NCI-H1105 (cell line): ENCODE data around the gene PRKCZ.

ENCODE experiments used
- DNase-seq: peaks from one replicate; lab custom pipeline; 2025; lab: John Stamatoyannopoulos, UW

PRKCZ gene

DNA sequence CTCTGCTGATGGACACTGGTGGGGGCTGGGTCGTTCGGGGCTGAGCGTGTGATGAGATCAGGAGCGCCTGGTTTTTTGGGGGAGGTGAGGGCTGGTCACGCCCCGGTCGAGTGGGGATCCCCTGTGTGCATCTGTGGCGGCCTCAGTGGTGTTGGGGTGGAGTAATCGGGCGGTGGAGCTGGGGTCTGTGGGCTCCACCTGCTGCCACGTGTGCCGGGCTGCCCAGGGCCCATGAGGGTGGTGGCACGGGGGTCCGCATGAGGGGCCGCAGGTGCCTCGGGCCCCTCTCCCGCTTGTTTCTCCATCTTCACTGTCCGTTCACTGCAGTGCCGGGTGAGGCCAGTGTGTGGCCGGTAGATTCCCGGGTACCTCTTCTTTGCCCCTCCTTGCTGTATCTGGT lies 17.2 kb downstream of the PRKCZ start:
- DNase-seq, result no peak

DNA sequence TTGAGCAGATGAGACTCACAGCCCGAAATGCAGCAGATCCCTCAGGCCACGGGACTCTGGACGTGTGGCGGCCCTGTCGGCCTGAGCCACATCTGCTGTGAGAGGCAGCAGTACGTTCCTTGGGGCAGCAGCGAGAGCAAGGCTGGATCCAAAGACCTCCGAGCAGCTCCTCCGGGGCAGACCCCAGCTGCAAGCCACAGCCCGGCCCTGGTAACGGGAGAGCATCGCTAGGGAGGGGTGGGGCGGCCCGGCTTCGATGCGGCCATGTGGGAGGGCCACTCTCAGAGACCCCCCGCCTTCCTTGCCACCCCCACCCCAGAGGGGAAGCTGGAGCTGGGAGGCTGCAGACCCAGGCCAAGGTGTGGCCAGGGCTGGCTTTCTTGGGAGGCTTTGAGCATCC lies 17.8 kb downstream of the PRKCZ start:
- DNase-seq, result no peak

DNA sequence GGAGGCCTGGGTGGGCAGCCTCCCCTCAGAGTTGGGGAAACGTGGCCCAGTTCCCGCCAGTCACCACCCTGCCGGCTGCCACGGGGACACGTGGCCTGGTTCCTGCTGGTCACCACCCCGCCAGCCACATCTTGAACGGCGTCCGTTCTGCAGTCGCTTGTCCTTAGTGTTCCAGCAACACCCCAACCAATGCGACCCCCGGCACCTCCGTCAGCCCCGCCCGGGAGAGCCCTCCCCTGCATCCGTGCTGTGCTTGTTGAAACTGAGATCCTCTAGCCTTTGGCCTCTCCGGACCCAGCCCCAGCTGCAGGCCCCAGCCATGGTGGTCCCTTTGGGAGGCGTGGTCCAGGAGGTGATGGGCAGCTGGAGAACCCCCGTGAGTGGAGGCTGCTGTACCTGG lies 18.7 kb downstream of the PRKCZ start:
- DNase-seq, result no peak

DNA sequence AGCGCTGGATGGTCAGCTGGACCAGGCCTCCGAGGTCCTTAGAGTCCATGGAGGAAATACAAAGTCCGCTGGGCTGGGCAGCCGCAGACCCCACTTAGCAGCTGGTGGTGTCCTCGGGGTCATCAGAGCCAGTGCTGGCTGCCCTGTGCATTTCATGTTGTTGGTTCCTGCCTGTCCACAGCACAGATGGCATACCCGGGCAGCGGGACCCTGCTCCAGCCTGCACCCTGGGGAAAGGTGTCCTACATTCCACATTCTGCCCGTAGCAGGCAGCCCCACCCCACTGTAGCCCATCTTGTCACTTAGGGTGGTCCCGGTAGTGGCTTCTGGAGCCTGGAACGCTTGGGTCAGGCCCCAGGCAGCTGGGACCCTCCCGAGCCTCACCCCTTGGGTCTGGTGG lies 19.8 kb downstream of the PRKCZ start:
- no peak for DNase-seq

GRCh38 chr1:2070800-2071530 lies 20.8 kb downstream of the PRKCZ start:
- no peak for DNase-seq

GRCh38 chr1:2072109-2072806 lies 22.0 kb downstream of the PRKCZ start:
- DNase-seq, result no peak

GRCh38 chr1:2072891-2073290 lies 22.7 kb downstream of the PRKCZ start:
- DNase-seq, result no peak

DNA sequence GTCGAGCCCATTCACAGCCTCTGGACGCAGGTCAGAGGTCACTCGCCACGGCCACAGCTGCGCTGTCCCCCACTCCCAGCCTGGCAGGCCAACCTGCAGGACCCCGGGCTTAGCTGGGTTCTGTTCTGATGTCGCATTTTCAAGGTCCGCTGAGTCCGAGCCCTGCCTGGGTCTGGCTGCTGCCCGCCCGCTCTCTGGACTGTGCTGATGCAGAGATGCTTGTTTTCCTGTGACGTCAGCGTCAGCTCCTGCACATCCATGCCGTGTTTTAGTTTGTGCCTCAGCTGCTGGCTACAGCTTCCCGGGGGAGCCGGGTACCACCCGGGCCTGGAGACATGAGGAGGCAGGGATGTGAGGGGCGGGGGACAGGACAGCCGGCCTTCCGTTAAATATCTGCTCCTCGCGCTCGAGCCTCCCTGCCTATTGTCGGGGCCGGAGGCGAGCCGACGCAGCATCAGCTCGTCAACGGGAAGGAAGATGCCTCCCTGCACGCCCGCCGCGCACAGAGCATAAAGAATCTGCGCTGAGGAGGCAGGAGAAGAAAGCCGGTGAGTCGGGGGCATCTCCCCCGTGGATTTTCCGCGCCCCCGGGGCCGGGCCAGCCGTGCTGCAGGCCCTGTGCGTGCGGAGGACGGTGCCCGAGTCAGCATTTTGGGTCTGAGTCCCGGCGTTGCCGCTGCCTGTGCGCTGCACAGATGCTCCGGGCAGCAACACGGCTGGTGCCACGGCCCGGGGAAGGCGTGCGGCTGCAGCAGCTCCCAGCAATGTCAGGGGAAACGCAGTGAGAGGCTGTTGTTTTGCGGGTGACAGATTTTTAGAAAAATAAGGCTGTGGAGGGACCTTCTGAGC lies 23.4 kb downstream of the PRKCZ start:
- no peak for DNase-seq

GRCh38 chr1:2074396-2074795 lies 24.2 kb downstream of the PRKCZ start:
- no peak for DNase-seq

DNA sequence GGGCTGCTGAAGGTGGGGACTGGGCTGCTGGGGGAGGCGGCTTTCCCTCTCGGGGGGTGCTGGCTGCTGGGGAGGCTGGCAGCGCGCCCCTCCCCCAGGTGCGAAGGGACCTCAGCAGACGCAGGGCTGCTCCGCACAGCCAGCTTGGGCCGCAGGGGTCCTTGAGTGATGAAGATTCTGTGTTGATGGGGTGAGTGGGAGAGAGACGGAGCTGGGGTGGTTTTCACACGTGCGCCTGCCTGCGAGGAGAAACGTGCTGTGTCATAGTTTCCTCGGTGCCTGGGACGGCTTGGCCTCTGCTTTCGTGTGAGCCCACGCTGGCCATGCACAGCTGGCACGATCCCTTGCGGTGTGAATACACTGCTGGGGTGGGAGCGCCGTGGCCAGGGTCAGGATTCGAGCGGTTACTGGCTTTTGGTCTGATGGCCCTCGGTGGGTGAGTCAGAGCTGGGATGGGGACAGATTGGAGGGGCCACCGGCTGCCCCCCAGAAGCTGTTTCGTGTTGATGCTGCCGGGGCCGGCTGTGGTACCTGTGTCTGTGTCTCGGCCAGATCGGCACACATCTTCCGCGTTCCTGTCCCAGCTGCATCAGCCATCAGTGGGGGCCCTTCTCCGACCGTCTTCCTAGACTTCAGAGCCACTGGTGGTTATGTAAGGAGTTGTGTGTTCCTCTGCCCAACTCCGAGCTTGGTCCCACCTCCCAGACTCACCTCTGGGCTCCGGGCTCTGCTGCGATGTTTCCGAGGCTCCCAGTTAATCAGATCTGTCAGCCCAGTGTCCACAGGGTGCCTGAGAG lies 24.9 kb downstream of the PRKCZ start:
- DNase-seq, result no peak

DNA sequence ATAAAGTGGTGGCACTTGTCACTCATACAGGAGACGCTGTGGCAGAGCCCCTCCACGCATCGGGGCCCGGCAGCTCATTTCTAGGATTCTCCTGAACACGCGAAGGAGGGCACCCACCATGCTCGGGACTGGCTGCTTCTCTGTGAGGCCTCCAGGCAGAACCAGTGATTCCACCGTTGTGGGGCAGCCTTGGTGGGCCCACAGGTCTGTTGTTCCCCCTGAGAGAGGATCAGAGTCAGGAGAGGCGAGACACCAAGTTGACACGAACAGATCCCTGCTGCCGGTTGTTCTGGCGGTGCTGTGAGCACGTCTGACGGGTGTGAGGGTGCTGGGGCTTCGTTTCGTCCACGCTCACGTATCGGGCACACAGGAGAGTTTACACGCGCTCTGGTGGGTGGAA lies 26.6 kb downstream of the PRKCZ start:
- DNase-seq, result no peak

DNA sequence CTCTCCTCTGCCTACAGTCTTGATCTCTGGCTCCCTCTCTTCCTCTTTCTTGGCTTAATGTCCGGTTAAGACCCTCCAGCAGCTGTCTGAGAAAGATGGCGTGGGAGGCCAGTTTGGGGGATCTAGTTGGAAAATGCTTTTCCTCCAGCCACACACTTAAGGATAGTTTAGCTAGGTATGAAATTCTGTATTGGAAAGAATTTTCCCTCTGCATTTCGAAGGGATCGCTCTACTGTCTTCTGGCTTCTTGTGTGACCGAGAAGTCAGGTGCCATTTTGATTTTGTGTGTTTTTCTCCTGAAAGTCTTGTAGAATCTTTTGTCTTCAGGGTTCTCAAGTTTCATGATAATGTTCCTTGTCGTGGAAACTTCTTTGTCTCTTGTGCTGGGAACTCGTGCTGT lies 28.0 kb downstream of the PRKCZ start:
- DNase-seq, result no peak

- DNase-seq, result no peak
These were observed 29.3 kb downstream of the PRKCZ start for GRCh38 chr1:2079396-2080085.

DNA sequence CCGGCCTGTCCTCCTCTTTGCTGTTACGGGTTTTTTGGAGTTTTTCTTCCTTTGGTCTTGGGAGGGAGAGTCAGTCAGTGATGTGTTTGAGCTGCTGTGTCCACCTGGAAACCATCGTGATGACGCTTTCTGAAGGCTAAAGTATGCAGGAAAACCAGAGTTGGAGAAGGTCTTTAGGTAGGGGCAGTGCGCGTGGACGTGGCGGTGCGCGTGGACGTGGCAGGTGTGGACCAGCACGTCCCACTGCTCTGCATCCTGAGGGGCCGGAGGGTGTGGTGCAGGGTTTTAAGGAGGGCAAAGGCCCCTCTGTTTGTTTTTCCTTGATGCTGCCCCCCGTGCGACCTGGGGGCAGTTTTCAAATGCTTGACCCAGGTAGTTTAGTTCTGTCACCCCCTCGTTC lies 29.9 kb downstream of the PRKCZ start:
- DNase-seq, result no peak

DNA sequence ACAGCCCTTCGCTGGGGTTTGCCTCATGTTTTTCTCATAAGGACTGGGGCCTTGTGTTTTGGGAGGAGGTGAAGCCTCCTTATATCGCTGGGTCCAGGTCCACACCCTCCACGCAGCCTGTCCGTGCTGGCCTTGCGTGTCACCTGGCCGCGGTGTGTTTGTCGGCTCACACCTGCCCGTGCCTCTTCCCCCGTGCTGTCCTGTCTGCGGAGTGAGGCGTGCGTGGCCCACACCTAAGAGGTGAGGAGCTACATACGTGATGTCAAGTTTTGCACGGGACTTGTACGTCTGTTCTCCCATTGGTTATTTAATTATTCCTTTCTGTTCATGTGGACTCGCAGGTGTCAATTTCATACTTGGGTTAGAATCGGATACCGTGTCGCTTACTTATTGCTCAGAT lies 30.7 kb downstream of the PRKCZ start:
- DNase-seq, result no peak

DNA sequence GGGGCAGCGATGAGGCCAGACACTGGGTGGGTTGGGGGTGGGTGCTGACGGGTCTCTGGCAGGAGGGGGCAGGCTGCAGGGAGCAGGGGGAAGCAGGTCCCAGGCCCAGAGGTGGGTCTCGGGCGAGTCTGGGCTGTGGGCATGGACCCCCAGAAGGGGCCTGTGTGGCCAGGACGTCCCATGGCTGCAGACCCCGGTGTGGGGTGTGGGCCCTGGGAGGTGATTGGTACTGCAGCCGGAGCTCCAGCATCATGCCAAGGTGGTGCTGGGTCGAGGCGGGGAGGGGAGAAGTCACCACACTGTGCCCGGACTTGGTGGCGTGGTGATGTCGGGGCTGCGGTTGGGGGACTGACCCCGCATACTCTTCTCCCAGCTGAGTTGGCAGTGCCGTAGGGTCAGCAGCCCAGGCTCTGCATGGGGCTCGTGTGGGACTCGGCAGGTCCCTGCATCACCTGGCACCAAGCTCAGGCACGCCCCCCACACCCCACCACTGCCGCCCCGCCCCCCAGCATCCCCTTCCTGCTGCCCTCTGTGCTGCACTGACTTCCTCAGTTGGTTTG lies 31.2 kb downstream of the PRKCZ start:
- DNase-seq, result no peak

DNA sequence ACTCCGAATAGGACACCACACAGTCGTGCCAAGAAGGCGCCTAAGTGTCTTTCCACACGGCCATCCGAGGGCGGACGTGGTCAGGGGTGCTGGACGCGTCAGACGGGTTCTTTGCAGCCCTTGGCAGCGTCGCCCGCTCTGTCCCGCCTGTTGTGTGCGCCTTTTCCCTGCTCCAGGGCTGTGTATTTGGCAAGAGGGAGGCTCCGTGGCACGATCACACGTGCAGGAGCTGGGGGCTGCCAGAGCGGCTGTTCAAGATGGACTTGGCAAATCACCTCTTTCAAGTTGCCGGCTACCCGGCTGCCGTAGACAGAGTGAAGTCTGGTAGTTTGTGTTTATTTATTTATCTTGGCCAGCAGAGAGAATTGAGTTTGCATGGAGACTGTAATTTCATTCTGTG lies 31.9 kb downstream of the PRKCZ start:
- DNase-seq, result no peak

- no peak for DNase-seq
These were observed 33.5 kb downstream of the PRKCZ start for GRCh38 chr1:2083666-2084065.

- DNase-seq, result no peak
These were observed 34.1 kb downstream of the PRKCZ start for GRCh38 chr1:2084306-2084705.

DNA sequence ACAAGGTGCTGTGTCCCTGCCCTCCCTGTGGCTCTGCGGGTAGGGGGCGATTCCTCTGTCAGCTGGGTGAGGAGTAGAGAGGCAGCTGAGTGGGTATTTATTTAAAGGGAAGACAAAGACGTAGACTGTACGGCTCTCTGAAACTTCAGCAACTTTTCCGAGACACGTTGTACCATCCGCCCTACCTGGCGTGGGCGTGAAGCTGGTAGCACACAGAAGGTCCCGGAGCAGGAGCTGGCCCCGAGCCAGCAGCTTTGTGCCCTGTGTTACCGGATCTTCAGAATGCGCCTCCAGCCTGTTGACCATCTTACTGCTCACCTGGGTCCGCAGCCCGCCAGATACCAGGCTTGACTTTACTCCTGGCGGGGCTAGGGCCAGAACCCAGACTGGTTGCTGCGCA lies 34.9 kb downstream of the PRKCZ start:
- no peak for DNase-seq

DNA sequence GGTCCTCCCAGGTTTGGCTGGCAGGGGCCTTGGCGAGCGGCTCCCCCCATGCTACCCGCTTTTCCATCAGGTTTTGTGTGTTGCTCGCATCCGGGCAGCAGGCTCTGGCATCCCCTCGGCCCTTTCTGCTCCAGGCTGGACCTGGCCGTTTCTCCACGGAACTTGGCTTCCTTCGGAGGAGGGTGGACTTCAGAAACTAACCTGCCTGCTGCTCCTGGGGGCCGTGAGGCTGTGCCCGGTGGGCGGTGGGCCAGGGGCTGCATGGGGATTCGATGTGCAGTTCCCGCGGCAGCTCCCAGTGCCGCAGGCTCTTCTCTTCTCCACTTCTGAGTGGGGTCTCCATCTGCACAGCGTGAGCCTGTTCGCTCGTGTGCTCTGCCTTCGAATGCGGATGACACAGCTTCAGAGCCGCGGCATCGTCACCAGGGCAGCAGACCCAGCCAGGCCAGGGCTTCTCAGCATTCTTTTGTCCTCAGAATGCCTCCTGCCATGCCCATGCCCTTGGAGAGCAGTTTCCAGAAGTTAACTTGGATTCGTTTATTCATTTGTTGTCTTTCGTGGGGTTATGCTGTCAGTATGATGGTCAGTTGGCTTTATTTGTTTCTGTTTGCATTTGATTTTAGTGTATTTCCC lies 36.4 kb downstream of the PRKCZ start:
- DNase-seq, result no peak
